ENCODE data around the gene ARHGAP1.

- TF ChIP-seq CTCF (IDR thresholded peaks at IDR 0.05) = no peak
- no peak for TF ChIP-seq EZH2 (IDR thresholded peaks at IDR 0.05)
- no peak for TF ChIP-seq EZH2phosphoT487 (IDR thresholded peaks at IDR 0.05)
Measured at GRCh38 chr11:46631676-46632075, 68.7 kb downstream of the ARHGAP1 start.

Data from neural progenitor cell (in vitro differentiated cells).